GM18511 (cell line): ENCODE results near the gene EFCAB12.
"Not testable (repeated sequence)": the region's sequence is repeated elsewhere in the genome, so short reads cannot be mapped to it uniquely, and the experiment has no call there.

Experiments used
- ATAC-seq: cut with Tn5 transposase; IDR thresholded peaks from one replicate; pipeline ENCODE4 v1.9.1; 2021; ENCODE audit warnings: mild to moderate bottlenecking, moderate library complexity; ENCODE audit not compliant: unreplicated experiment

EFCAB12 gene

DNA sequence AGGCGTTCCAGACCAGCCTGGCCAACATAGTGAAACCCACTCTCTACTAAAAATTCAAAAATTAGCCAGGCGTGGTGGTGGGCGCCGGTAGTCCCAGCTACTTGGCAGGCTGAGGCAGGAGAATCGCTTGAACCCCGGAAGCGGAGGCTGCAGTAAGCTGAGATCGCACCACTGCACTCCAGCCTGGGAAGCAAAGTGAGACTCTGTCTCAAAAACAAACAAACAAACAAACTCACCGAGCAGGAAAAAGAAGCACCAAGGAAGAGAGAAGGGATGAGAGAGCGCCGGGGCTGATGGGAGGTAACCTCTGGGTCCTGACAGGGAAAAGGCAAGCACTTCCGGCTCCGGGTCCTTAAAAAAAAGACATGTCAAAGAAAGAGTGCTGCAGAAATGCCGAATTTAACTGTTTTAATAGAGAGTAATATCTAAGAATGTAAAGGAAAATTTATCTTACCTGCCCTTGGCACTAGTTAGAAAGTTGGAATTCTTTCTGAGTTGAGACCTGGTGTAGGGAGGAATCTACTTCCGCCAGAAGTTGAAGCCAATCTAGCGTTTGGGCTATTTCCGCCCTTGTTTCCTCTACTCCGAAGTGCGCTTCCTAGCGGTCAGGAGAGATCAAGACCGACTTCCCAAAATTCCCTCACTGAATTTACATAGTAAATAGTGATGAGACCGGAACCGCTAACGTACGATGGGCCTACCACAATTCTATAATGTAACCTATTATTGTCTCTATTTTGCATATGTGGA, 29.1 kb downstream of the EFCAB12 start:
- ATAC-seq, result peak; percentile 87

DNA sequence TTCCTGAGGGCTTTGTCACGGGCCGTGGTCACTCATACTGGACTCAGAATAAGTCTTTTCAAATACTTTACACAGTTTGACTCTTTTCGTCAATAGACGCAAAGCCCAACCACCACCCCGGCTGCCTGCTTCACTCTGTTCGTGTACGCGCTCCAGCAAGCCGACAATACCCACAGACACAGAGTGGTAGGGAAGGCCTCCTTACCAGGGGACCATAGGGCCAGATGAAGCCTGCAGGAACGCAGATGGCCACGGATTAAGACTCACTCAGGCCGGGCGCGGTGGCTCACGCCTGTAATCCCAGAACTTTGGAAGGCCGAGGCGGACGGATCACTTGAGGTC, 29.7 kb downstream of the EFCAB12 start:
- ATAC-seq, result peak; percentile 31

DNA sequence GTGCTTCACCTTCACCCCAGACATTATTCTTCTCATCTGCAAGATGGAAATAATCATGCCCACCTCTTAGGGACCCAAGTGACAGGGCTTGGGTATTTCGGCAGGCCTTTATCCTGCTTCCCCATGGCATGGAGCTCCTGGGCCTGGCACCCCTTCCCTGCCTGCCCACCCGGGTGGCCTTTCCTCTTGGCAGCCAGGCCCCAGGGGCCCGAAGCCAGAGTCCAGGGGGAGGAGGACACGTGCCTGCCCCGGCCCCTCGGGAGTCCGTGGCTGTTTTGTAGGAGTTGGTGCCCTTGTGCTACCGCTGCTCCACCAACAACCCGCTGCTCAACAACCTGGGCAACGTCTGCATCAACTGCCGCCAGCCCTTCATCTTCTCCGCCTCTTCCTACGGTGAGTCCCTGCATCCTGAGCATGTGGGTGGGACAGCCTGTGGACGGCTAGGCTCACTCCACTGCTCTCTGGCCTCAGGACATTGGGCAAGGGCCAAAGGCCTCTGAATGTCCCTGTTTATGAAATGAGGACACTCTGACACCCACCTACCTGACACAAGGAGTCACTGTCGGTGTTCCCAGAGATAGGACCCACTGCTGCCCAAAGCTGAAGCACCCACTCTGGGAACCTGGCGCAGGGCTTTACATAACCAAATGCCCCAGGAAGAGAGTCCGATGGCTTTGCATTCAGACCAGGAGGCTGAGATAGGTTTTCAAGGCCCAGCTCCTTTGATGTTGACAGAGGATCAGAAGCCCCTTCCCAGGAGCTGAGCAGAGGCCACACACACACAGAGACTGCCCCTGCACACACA, 34.5 kb downstream of the EFCAB12 start:
- not testable (repeated sequence) for ATAC-seq

DNA sequence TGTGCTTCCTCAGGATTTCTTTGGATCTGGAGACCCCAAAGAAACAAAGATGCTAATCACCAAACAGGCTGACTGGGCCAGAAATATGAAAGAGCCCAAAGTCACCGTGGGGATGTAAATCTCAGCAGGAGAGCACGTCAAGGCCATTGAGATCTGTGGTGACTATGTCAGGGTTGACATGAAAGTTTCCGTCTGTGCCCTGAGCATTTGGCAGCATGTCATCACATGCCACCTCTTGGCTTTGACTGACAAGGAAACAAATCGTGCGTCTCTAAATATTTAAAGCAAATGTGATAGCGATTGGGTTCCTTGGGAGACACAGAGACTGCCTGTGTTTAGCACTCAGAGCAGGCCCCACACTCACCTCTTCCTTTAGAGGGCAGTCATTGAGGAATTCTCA, 35.2 kb downstream of the EFCAB12 start:
- ATAC-seq, result no peak

DNA sequence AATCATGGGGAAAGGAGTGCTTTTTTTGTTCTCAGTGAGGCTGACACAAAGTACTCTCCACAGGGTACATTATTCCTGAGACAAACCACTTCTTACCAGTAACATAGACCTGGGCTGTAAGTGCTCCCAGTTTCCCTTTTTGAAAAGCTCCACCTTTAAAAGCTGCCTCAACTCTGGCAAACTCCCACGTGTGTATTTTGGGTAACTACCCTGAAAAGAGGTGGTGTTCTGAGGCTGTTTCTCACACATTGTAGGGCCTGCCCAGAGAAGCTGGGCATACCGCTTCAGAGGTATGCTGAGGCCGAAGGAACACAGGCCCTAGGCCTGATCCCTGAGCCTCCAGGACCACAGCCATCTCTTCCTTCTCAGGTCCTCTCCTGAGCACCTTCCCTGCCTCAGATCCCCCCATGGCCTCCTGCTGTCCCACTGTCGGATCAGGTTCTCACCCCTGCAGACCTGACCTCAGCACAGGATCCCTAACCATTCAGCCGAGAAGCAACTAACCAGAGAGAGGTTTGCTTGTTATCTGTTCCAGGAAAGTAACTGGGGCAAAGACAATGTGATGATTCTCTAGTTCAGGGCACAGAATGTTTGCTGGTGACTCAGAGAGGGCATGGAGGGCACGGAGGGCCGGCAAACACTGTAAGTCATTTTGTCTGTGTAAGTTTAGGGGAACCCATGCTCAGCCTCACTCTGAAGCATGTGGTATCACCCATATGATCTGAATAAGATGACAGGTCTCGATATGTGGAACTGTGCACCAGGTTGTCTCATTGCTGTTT, 36.1 kb downstream of the EFCAB12 start:
- ATAC-seq, result not testable (repeated sequence)

DNA sequence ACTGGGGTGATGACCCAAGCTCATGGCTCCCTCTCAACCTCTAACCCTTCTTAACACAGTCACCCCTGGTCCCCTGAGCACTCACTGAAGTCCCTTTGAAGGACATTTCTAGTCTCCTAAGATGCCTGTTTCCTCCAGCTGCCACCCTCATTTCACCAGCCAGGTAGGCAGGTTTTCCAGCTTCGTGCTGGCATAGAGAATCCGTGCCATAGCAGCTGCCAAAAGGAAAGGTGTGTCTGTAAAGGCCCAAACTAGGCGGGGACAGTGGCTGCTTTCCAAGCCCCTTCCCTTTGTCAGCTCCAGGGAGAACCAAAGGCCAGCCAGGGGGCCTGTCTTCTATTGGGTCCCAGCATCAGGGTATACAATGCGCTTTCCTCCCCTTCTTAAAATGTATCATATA, 36.9 kb downstream of the EFCAB12 start:
- ATAC-seq, result not testable (repeated sequence)

DNA sequence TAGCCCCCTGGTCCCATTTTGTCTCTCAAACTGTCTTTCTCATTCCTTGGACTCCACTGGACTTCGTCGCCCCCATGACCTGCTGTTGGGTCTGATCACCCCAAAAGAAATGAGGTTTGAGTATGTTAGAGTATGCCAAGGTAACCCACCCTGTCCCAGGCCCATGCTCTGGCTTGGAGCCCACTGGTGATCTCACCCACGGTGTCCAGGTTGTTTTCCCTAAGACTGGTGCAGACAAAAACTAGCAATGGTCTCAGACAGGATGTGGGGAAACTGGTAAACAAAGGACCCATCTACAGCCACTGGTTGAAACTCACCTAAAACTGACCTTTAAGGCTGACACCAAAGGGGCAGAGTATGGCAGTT, 38.9 kb downstream of the EFCAB12 start:
- no peak for ATAC-seq

DNA sequence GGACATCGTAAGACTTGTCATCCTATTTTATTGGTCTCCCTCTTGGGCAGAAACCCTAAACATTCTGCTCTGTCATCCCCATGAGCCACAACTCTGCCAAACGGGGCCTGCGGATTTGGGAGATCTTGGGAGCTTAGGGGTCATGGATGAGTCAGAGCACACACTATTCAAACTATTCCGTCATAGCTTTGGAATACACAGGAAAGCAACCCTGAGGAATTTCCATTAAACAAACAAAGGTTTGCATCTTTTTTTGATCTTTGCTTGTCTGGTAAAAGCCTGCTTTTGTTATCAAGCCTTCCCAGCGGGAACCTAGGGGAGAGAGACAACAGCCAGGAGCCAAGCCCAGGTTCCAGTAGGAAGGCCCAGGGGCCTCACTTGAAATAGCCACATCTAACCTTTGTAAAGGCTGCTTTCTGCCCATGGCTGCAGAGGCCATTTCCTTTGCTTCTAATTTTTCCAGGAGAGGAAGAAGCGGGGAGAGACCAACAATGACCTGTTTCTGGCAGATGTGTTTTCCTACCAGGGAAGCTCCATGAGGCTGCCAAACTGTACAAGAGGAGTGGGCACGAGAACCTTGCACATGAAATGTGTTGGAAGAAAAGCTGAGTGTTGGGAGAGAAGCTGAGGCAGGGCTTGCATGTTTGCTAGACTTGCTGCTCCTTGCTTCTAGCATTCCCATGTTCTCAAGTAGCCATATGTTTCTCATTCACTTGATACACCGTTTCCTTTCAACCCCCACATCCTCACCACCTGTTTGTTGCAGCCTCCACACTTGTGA, 39.5 kb downstream of the EFCAB12 start:
- ATAC-seq, result not testable (repeated sequence)

DNA sequence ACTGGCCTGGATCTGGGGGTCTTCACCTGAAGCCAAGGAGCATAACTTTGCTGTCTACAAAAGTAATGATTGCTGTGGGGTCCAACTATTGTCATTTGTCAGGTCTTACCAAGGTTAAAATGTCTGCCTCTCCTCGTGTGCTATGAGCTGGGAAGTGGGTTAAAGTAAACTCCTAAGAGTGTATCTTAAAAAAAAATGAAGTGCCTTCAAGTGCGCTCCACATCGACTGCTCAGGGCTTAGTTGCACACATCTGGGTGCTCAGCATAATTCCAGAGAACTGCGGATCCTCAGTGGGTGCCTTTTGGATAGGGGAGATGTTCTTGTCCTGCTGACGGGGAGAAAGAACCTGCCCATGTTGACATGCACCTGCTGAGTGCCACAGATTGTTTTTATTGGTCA, 40.9 kb downstream of the EFCAB12 start:
- ATAC-seq, result no peak

DNA sequence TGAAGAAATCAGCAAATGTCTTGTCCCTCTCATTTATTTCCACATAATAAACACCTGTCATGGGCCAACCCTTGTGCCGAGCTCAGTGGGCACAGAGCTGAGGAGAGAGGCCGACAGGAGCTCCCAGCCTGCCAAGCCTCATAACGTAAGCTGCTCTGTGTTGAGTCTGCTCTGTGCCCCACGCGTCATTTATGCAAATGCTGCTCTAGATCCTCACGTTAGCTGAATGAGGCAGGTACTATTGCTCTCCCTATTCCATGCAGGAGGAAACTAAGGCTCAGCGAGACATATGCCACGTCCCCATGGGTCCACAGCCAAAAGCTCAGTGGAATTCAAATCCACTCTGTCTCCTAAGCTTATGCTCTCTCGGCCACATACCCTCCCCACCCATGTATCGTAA, 41.5 kb downstream of the EFCAB12 start:
- ATAC-seq, result no peak

DNA sequence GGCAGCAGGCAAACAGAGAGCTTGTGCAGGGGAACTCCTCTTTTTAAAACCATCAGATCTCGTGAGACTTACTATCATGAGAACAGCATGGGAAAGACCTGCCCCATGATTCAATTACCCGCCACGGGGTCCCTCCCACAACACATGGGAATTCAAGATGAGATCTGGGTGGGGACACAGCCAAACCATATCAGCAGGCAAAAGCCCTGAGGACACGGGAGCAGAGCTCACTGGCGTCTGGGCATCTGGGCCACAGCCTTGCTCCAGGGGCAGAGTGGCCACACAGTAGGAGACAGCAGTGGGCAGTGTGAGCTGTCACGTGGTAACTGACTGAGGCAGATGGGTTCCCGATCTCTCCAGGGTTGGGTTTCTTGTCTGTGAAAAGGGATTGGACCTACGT, 42.9 kb downstream of the EFCAB12 start:
- not testable (repeated sequence) for ATAC-seq

DNA sequence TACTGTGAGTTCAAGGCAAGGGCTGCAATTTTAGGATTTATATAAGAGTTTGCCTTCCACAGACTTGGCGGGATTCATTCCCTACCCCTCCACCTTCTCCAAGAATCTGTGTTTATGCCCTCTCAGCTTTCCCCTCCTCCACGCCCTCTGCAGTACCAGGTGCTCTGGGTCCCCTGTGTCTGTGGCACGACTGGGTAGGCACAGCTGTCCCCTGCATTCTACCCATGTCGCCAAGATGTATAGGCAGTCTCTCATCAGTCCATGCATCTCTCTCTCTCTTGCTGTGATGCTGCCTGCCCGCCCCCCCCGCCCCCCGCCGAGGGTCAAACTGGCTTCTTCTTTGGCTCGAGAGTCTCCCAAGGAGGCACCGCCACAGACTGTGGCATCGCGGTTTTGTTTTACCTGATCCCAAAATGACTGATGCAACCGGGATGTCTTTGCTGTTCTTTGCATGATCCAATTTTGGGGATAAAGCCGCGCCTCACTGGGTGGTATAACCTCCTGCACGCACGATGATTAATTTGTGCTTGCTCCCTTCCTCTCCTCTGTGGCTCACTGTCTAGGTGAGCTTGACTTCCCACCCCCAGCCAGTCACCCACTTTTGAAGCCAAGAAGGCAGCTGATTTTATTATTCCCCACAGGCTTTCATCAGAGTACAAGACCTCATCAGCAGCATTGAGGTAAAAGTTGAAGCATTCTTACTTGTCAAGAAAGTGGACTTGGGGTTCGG, 43.7 kb downstream of the EFCAB12 start:
- no peak for ATAC-seq

DNA sequence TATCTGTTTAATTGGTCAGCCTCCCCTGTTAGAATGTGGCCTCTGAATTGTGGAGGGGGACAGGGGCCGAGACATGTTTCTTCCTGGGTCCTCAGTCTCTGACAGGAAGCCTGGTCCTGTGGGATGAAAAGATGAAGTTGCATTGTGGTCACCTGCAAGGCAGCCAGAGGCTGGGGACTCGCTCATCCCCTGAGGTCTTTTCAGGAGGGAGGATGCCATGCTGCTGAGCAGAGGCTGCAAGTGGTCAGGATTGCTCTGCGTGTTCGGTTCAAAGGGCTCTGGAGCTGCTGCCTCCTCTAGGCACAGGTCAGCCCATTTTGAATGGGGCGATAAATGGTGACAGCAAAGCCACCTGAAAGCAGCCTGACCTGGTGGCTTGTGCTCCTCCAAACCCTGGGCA, 44.3 kb downstream of the EFCAB12 start:
- not testable (repeated sequence) for ATAC-seq

DNA sequence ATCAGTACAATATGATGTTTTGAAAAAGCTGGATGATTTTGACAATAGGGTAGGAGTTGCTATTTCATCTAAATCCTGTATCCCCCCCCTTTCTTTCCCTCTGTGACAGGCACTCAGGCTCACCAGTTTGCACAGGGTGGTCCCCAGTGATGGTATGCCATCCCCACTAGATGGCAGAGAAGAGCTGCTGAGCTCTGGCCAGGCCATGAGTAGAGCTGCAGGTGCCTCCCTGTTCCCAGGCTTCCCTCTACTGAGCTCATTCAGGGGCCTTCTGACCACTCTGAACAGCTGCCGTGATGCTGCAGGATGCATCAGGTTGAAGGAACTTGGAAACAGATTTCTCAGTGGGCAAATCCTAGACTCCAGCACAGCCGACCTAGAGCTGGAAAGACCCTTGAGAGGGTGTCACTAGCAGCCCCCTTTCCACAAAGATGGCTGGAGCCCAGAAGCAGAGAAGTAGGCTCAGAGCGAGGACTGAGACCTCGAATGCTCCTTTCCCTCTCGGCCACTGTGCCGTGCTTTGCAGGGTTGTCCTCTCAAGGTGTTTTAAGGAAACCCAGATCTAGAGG, 45.1 kb downstream of the EFCAB12 start:
- ATAC-seq, result peak; percentile 75

DNA sequence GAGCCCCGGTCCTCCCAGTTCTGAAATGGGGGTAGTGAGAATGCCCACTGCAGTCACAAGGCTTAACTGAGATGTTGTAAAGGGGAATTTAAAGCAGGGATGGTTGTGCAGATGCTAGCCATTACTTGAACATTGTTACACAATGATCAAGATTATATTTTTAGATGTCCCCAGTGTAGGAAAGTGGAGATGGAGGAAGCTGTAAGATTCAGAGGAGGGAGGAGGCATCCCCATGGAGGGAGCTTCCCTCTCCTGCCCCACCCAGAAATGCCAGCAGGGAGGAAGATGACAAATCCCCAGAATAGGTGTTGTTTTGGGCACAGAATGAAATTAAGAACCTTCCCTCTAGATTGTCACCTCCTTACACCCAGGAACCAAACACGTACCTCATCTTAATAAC, 46.1 kb downstream of the EFCAB12 start:
- ATAC-seq, result no peak

DNA sequence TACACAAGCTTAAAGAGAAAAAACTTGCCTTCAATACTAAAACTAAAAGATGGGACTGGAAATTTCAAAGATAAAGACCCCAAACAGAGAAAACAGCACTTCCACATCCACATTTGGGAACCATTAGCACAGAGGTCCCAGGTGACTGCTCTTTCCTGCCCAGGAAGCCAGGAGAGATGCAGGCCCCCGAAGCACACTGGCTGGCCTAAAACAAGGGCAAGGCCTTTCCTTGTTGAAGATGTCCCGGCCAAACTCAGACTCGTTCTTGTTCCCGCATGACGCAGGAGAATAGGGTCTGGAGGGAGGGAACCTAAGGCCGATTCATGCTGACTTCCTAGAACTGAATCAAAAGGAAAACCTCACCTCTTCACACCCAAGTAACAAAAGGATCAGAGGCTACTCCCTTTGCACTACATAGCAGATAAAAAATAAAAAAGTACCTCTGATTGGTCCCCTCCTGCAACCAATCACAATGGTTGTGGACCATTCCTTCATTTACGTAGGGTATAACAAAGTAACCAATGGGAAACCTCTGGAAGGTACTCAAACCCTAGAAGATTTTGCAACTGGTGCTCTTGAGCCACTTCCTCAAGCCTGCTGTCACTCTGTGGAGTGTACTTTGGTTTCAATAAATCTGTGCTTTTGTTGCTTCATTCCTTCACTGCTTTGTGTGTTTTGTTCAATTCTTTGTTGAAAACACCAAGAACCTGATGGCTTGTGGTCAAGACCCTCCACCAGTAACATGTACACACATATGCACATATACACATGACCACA, 48.7 kb downstream of the EFCAB12 start:
- no peak for ATAC-seq

DNA sequence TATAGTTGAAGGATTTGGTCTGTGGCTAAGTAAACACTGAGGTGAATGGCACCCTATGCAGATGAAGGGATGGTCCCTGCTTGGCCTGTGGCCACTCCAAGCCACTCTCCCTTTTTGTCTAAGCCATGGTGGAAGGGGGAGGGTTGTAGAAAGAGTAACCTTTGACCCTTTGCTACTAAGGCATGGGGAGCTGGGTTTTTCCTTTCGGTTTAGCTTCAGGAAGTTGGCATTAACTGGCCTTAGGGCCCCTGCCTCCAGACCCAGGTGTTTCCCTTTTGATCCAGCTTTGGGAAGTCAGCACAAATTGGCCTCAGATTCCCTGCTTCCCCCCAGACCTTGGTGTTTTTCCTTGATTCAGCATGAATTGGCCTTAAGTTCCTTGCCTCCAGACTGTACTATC, 49.5 kb downstream of the EFCAB12 start:
- no peak for ATAC-seq

DNA sequence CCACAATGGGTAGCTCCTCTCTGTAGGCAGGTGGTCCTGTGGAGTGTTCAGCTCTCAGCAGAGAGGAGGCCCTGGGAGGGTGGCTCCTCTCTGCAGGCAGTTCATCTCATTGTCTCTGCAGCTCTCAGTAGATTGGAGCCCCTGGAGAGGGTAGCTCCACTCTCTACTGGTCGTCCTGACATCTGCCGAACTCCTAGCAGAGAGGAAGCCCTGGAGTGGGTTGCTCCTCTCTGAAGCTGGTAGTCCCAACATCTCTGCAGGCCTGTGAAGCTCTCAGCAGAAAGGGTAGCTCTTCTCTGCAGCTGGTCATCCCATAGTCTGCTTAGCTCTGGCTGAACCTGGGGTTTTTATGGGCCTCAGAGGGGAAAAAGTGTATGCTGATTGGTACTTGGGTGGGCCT, 50.8 kb downstream of the EFCAB12 start:
- ATAC-seq, result no peak

DNA sequence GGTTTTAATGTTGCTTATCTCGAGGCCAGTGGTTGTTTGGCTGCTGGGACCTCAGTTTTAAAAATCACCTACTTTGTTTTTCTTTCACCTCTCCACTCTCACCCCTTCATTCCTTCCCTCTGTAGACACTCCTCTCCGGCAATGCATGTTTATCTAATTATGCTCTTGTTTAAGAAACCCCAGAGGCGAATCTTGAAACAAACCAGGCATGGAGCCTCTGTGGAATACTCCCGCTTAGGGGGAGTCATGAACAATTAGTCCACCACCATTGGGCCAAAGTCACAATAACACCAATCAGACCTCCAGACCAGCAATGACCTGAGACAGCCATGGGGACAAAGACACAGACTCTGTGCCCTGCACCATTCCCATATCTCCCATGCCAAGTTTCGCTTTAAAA, 53.3 kb downstream of the EFCAB12 start:
- no peak for ATAC-seq
